GM18909 (cell line): ENCODE data around the gene ZNF276.

Experiments
- ATAC-seq: cut with Tn5 transposase; IDR thresholded peaks from one replicate; pipeline ENCODE4 v1.9.1; 2021; ENCODE audit warnings: mild to moderate bottlenecking; ENCODE audit not compliant: unreplicated experiment, poor library complexity

The ZNF276 gene

DNA sequence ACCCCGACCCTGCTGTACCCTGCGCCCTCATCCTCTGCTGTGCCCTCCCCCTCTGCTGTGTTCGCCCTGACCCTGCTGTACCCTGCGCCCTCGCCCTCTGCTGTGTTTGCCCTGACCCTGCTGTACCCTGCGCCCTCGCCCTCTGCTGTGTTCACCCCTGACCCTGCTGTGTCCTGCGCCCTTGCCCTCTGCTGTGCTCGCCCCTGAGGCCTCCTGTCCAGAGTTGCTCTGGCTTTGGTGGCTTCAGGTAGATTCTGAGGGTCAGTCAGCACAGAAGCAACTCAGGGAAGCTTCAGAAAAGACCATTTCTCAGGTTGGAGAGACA lies 11.5 kb downstream of the ZNF276 start:
- no peak for ATAC-seq

DNA sequence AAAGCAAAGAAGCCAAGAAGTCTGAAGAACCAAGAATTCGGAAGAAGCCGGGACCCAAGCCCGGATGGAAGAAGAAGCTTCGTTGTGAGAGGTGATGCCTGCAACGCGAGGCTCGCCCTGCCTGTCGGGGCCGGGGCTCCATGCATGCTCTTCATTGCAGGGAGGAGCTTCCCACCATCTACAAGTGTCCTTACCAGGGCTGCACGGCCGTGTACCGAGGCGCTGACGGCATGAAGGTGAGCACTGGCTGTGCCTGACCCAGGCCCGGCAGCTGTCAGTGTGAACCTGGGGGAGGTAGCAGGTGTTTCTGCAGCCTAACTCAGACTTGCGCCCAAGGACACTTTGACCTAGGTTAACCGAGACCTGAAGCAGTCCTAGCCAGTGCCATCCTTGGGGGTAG lies 12.0 kb downstream of the ZNF276 start:
- no peak for ATAC-seq

GRCh38 chr16:89733792-89734191 lies 12.5 kb downstream of the ZNF276 start:
- ATAC-seq, result no peak

DNA sequence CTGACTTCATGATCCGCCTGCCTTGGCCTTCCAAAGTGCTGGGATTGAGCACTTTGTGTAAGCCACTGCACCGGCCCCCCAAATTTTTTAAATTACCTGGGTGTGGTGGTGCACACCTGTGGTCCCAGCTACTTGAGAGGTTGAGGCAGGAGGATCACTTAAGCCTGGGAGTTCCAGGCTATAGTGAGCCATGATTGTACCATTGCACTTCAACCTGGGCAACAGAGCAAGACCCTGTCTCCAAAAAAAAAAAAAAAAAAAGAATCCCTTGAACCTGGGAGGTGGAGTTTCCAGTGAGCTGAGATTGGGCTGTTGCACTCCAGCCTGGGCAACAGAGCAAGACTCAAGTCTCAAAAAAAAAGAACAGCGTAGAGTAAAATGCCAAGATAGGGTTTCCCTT lies 15.2 kb downstream of the ZNF276 start:
- no peak for ATAC-seq

GRCh38 chr16:89737341-89738071 lies 16.2 kb downstream of the ZNF276 start:
- no peak for ATAC-seq

DNA sequence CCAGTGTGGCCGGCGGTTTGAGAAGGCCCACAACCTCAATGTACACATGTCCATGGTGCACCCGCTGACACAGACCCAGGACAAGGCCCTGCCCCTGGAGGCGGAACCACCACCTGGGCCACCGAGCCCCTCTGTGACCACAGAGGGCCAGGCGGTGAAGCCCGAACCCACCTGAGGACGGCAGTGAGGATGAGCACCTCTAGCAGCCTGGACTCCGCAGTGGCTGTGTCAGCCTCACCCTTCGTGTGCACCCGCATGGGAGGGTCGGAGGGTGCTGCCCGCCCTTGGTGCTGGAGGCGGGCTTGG lies 16.7 kb downstream of the ZNF276 start:
- ATAC-seq, result no peak

DNA sequence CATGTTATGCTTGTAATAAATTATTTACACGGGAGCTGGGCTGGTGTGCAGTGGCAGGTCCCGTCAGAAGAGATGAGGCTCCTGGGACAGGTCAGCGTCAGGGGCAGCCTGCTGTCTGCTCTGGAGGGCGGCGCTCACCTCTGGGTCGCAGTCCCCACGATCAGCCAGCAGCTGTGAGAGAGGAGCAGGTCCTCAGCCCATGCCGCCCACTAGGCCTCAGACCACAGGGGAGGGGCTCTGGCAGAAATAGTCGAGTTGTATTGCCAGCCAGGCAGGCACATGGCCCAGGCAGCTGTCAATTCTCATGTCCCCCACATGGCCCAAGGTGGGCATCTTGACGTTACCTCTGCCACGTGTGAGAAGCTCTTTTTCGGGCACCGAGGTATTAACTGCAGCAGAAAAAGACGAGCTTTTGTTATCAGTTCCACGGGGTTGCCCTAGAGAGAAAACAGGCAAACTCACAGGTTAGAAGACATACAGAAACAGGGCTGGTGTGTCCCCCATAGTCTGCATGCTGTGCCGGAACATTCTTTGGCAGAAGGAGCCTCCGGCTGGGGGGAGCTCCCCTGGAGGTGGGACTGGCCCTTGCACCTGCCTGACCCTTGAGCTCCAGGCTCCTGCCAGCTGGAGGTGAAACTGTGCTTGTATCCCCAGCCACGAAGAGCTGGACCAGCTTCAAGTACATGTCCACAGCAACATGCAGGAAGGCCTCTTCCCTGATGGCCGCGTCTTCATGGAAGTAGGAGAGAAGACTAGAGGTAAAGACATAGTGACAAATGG lies 17.4 kb downstream of the ZNF276 start:
- ATAC-seq, result no peak

DNA sequence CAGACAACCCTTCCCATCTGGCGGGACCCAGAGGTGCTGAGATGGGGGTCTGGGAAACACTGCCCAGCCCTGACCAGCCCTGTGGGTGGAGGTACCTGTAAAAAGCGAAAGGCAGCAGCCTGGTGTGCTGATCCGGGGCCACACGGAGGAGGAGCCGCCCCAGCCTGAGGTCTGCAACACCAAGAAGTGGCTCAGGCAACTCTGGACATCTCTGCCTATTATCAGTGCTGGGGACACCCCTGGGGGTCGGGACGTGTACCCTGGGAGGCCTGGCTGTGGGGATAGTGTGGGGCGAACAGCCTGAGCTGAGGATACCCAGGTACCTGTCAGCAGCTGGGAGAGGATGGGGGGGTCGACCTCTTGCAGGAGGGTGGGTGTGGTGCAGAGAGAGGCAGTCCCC lies 18.0 kb downstream of the ZNF276 start:
- no peak for ATAC-seq

- no peak for ATAC-seq
Observed at GRCh38 chr16:89741342-89742014, 20.1 kb downstream of the ZNF276 start.

GRCh38 chr16:89742948-89743347 lies 21.6 kb downstream of the ZNF276 start:
- no peak for ATAC-seq

GRCh38 chr16:89744813-89745212 lies 23.5 kb downstream of the ZNF276 start:
- ATAC-seq, result no peak

- ATAC-seq, result no peak
Observed at GRCh38 chr16:89746043-89746442, 24.7 kb downstream of the ZNF276 start.

DNA sequence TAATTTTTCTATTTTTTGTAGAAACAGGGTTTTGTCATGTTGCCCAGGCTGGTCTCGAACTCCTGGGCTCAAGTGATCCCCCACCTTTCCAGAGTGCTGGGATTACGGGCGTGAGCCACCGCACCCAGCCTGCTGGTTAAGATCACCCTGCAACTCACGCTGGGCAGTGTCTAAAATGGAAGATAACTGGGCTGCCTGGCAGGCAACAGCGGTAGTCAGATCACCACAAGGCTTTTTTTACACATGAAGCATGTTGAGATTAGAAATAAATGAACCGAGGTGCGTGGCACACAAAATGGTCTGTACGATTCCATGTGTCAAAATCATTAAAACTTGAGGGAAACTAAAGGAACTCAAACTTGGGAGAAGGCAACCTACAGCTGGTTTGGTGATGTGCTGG lies 26.7 kb downstream of the ZNF276 start:
- no peak for ATAC-seq

DNA sequence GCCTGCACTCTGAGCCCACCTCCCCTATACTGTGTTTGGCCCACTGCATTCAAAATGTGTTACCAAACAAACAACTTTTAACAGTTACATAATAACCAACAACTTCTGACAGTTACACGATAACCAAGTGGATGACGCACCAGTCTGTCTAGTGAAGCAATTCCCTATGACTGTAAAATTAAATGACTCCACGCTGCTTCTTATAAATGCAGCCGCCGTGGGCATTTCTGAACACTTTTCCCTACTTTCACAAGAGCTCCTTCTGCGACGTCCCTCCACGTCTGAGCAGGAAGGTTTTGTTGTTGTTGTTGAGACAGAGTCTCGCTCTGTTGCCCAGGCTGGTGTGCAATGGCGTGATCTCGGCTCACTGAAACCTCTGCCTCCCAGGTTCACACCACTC lies 27.6 kb downstream of the ZNF276 start:
- no peak for ATAC-seq

GRCh38 chr16:89749637-89750036 lies 28.3 kb downstream of the ZNF276 start:
- no peak for ATAC-seq

DNA sequence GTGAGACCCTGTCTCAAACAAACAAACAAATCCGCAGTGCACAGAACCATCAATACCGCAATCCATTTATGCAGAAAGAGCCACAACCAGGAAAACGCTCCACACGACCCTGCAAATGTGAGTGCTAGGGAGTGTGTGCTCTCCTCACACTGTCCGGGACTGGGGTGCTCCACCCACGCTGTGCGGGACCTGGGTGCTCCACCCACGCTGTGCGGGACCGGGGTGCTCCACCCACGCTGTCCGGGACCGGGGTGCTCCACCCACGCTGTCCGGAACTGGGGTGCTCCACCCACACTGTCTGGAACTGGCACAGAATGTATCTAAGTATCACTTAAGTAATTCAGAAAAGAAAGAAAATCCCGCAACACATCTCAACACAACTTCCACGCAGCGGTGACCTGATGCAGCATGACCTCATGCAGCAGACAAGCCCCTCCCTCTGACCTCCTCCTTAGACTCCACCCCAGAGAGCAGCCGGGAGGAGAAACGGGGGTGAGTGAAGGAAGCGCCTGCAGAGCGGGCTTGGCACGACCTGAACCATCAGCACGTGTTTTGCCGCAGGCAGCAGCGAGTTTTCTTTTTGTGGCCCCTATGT lies 38.5 kb downstream of the ZNF276 start:
- no peak for ATAC-seq

GRCh38 chr16:89761304-89761922 lies 40.1 kb downstream of the ZNF276 start:
- no peak for ATAC-seq

- ATAC-seq, result peak; percentile 81
Observed at GRCh38 chr16:89764711-89765201, 43.4 kb downstream of the ZNF276 start.

DNA sequence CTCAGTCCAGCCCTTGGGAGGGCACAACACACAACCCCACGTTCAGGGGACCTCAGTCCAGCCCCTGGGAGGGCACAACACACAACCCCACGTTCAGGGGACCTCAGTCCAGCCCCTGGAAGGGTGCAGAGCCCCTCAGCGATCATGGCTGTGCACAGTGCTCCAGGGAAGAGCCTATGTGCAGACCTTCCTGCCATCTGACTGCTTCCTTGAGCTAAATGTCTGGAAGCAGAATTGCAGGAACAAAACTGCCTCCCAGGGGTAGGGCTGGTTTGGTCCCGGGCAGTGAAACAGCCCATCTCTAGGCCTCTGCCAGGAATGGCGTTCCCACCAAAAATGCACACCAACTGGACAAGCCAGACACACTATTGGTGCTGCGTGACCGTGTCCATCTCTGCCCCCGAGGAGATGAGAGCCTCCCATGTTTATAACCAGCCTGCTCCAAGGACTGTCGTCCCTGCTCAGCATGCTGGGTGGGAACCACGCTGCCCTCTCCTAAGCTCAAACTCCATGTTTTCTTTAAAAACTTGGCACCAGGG lies 44.0 kb downstream of the ZNF276 start:
- peak; percentile 9 for ATAC-seq

DNA sequence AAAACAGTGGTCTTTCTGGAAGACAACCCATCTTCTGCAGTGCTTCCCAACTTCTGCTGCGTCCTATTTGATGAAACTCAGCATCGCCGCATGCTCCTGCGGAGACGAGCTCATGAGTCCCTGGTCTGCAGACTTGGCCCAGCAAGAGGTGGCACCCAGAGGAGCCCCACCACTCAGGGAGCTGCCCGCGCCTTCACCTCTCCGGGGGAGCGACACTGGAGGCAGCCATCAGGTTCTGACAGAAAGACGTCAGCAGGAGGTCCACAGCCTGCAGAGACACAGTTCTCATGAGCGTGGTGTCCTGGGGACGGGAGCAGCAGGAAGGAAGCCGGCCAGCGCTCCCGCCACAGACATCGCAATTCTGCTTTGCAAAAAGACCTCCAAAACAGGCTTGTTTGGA lies 49.0 kb downstream of the ZNF276 start:
- ATAC-seq, result no peak
